K562 (cell line): ENCODE measurements around the gene SLC6A6. TPM values are rescaled to one million over a fixed set of nuclear protein-coding genes. Genes with fewer than 3 reads are reported as not detected.

Source experiments
- BCL6 ChIP-seq: fragments of 250-450 bp; sonication (Bioruptor Pico); IDR thresholded peaks from 2 replicates; pipeline ENCODE4 v1.4.0; 2020
- CREBBP ChIP-seq: IDR thresholded peaks from one replicate; pipeline ENCODE4 v1.6.1; 2012; ENCODE audit warnings: low read depth, mild to moderate bottlenecking, control low read depth, inconsistent platforms, low read length
- HNRNPK ChIP-seq: fragments of 200-400 bp; formaldehyde crosslinking; IDR thresholded peaks from one replicate; pipeline ENCODE4 v1.6.1; 2018; ENCODE audit warnings: mild to moderate bottlenecking, low read depth, low read length; ENCODE audit not compliant: poor library complexity, severe bottlenecking
- NCOA2 ChIP-seq, 2 experiments: fragments of 450-650 bp; IDR thresholded peaks; 2 replicates each; pipeline ENCODE4 v1.6.1; 2018; ENCODE audit warnings: mild to moderate bottlenecking in 2 of 2, moderate library complexity in 1 of 2; ENCODE audit not compliant: partially characterized antibody in 2 of 2
- NEUROD1 ChIP-seq: fragments of 150-350 bp; IDR thresholded peaks from 2 replicates; pipeline ENCODE4 v1.6.1; 2014; ENCODE audit warnings: borderline replicate concordance, low read length, low read depth; ENCODE audit not compliant: partially characterized antibody
- PHB ChIP-seq: fragments of 250-450 bp; sonication (Bioruptor Pico); IDR thresholded peaks from 2 replicates; pipeline ENCODE4 v1.5.0; 2021
- PHF21A ChIP-seq: fragments of 450-650 bp; IDR thresholded peaks from 2 replicates; pipeline ENCODE4 v1.6.1; 2017; ENCODE audit warnings: low read depth, borderline replicate concordance
- RFX1 ChIP-seq: fragments of 450-650 bp; IDR thresholded peaks from 2 replicates; pipeline ENCODE4 v1.6.1; 2016; ENCODE audit warnings: mild to moderate bottlenecking, moderate library complexity
- SNRNP70 ChIP-seq: fragments of 200-400 bp; formaldehyde crosslinking; optimal IDR thresholded peaks from 2 replicates; pipeline ENCODE3; 2017; ENCODE audit warnings: low read depth, low read length
- XRCC5 ChIP-seq: fragments of 200-400 bp; formaldehyde crosslinking; IDR thresholded peaks from 2 replicates; pipeline ENCODE4 v1.6.1; 2017; ENCODE audit warnings: low read depth, mild to moderate bottlenecking, low read length
- ZNF124 ChIP-seq: sonication (generic); formaldehyde crosslinking; IDR thresholded peaks from 2 replicates; pipeline ENCODE4 v1.8.1; 2022; ENCODE audit warnings: missing genetic modification reagents
- ZNF140 ChIP-seq: fragments of 250-450 bp; sonication (Bioruptor Pico); IDR thresholded peaks from 2 replicates; pipeline ENCODE4 v1.8.0; 2021; ENCODE audit warnings: moderate library complexity, mild to moderate bottlenecking, inconsistent platforms
- polyA plus RNA-seq, 8 experiments: library from polyadenylated mRNA; depleted of rRNA in 4 of 8; stranded (reverse) in 5 of 8; unstranded in 3 of 8; fragments of >200 nt; fragmentation: Nextera tagmentation in 2 of 8; fragmentation: Illumina TruSeq in 1 of 8; extraction: Ambion mirVana in 2 of 8; extraction: Trizol in 1 of 8; gene quantifications; 2 replicates each; pipeline versions ENCODE4 v1.2.1 to v1.2.3, GENCODE V29; 2011 to 2014; ENCODE audit warnings: inconsistent platforms in 1 of 8, missing spikeins in 1 of 8
- total RNA-seq, 7 experiments: library from RNA; depleted of rRNA in 6 of 7; stranded (reverse); fragments of >200 nt in 6 of 7; fragmentation: Illumina TruSeq in 2 of 7; extraction: Trizol in 2 of 7; gene quantifications; 2 replicates each; pipeline versions ENCODE4 v1.2.1 to v1.2.3, GENCODE V29; 2011 to 2021; ENCODE audit warnings: low replicate concordance in 1 of 7
- TF ChIP-seq, protein P1 (sequence below): sonication (generic); formaldehyde crosslinking; IDR thresholded peaks from 2 replicates; pipeline ENCODE4 v1.8.0; 2023; ENCODE audit warnings: missing genetic modification reagents, mild to moderate bottlenecking, borderline replicate concordance
- TF ChIP-seq, protein P2 (sequence below): IDR thresholded peaks from 2 replicates; pipeline ENCODE4 v1.6.1; 2014; ENCODE audit warnings: antibody characterized with exemption
- TF ChIP-seq, protein P3 (sequence below), 2 experiments: fragments of 200-800 bp in 1 of 2; sonication (Bioruptor generic) in 1 of 2; sonication (generic) in 1 of 2; formaldehyde crosslinking in 1 of 2; IDR thresholded peaks in 1 of 2; conservative IDR thresholded peaks in 1 of 2; 2 replicates each; pipeline versions ENCODE4 v1.5.0 to v1.6.1; 2016 to 2020; ENCODE audit warnings: missing compliant biosample characterization in 1 of 2, missing genetic modification characterization in 1 of 2, missing genetic modification reagents in 1 of 2

Gene SLC6A6
- total and polyA plus RNA-seq, 9 of the 15 experiments (the other 6 are each of a cell fraction or from before 2014, with no cell fraction given) = 12.3 to 203 (median 93.2) TPM

DNA sequence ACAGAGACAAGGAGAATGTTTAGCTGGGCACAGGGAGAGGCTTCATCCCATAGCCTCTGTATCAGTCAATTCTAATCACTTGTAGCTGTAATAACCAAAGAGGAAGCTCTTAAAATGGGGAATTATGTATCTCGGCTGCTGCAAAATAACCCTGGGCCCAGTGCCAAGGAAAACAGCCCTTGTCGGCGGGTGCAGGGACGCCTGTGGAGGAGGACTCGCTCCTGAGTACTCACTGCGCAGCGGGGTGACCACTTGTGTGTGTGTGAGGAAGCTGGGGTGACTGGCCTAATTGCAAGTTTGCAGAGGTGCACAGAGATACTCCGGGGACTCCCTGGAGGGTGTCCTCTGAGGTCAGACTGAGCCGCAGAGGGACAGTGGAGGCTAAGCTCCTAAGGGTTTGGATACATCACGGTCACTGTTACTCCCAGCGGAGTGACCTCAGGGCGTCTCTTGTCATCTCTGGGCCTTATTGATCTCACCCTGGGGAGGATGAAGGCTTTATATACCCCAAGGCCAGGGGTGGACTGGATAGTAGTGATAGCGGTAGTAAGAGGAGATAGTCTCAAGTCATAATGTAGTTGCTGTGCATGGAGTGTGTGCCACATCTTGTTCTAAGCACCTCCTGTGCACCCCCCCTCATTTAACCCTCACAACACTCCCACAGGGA lies 37.2 kb downstream of the SLC6A6 start (continued):
- TF ChIP-seq, protein P1, sequence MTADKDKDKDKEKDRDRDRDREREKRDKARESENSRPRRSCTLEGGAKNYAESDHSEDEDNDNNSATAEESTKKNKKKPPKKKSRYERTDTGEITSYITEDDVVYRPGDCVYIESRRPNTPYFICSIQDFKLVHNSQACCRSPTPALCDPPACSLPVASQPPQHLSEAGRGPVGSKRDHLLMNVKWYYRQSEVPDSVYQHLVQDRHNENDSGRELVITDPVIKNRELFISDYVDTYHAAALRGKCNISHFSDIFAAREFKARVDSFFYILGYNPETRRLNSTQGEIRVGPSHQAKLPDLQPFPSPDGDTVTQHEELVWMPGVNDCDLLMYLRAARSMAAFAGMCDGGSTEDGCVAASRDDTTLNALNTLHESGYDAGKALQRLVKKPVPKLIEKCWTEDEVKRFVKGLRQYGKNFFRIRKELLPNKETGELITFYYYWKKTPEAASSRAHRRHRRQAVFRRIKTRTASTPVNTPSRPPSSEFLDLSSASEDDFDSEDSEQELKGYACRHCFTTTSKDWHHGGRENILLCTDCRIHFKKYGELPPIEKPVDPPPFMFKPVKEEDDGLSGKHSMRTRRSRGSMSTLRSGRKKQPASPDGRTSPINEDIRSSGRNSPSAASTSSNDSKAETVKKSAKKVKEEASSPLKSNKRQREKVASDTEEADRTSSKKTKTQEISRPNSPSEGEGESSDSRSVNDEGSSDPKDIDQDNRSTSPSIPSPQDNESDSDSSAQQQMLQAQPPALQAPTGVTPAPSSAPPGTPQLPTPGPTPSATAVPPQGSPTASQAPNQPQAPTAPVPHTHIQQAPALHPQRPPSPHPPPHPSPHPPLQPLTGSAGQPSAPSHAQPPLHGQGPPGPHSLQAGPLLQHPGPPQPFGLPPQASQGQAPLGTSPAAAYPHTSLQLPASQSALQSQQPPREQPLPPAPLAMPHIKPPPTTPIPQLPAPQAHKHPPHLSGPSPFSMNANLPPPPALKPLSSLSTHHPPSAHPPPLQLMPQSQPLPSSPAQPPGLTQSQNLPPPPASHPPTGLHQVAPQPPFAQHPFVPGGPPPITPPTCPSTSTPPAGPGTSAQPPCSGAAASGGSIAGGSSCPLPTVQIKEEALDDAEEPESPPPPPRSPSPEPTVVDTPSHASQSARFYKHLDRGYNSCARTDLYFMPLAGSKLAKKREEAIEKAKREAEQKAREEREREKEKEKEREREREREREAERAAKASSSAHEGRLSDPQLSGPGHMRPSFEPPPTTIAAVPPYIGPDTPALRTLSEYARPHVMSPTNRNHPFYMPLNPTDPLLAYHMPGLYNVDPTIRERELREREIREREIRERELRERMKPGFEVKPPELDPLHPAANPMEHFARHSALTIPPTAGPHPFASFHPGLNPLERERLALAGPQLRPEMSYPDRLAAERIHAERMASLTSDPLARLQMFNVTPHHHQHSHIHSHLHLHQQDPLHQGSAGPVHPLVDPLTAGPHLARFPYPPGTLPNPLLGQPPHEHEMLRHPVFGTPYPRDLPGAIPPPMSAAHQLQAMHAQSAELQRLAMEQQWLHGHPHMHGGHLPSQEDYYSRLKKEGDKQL (CRISPR knock-in tag) = no peak
- TF ChIP-seq RFX1 (no peak), HNRNPK (no peak), NEUROD1 (no peak), PHF21A (no peak), PHB (no peak), NCOA2 (IDR thresholded peaks at IDR 0.05; ENCODE audit: partially characterized antibody in 2 of 2) (no peak), XRCC5 (no peak), CREBBP (no peak), ZNF140 (CRISPR knock-in tag) (no peak), ZNF124 (CRISPR knock-in tag) (no peak), BCL6 (no peak), SNRNP70 (no peak)
- TF ChIP-seq, protein P2, sequence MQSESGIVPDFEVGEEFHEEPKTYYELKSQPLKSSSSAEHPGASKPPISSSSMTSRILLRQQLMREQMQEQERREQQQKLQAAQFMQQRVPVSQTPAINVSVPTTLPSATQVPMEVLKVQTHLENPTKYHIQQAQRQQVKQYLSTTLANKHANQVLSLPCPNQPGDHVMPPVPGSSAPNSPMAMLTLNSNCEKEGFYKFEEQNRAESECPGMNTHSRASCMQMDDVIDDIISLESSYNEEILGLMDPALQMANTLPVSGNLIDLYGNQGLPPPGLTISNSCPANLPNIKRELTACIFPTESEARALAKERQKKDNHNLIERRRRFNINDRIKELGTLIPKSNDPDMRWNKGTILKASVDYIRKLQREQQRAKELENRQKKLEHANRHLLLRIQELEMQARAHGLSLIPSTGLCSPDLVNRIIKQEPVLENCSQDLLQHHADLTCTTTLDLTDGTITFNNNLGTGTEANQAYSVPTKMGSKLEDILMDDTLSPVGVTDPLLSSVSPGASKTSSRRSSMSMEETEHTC = no peak
- TF ChIP-seq, protein P3, sequence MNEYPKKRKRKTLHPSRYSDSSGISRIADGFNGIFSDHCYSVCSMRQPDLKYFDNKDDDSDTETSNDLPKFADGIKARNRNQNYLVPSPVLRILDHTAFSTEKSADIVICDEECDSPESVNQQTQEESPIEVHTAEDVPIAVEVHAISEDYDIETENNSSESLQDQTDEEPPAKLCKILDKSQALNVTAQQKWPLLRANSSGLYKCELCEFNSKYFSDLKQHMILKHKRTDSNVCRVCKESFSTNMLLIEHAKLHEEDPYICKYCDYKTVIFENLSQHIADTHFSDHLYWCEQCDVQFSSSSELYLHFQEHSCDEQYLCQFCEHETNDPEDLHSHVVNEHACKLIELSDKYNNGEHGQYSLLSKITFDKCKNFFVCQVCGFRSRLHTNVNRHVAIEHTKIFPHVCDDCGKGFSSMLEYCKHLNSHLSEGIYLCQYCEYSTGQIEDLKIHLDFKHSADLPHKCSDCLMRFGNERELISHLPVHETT (CRISPR knock-in tag; conservative IDR thresholded peaks at IDR 0.05 in 1 of 2, IDR thresholded peaks at IDR 0.05 in 1 of 2) = no peak
